H9 (cell line): ENCODE results near the gene CSRP1. TPM values are rescaled to one million over a fixed set of nuclear protein-coding genes. Genes with fewer than 3 reads are reported as not detected.
A peak's percentile ranks its signal among the peaks of the same experiment; 100 is the strongest.

Experiments
- DNase-seq: peaks from one replicate; pipeline ENCODE4 v3.0.0-alpha.2; 2017
- H2AFZ ChIP-seq: one replicate; pipeline ENCODE4 v1.6.1; 2013; ENCODE audit warnings: mild to moderate bottlenecking, low read length, control low read depth, moderate library complexity
- H2AK5ac ChIP-seq: 2 replicates; pipeline ENCODE4 v1.6.1; 2013; ENCODE audit warnings: low read length, control low read depth, mixed read lengths; ENCODE audit not compliant: insufficient read length
- H2BK120ac ChIP-seq: one replicate; pipeline ENCODE4 v1.6.1; 2013; ENCODE audit warnings: low read depth, mild to moderate bottlenecking, low read length, control low read depth, inconsistent platforms; ENCODE audit not compliant: poor library complexity, severe bottlenecking
- H2BK12ac ChIP-seq: 2 replicates; pipeline ENCODE4 v1.6.1; 2013; ENCODE audit warnings: low read length, control low read depth, mixed read lengths, low read depth; ENCODE audit not compliant: insufficient read length
- H2BK15ac ChIP-seq: 2 replicates; pipeline ENCODE4 v1.6.1; 2013; ENCODE audit warnings: low read depth, low read length, control low read depth
- H2BK20ac ChIP-seq: one replicate; pipeline ENCODE4 v1.6.1; 2013; ENCODE audit warnings: low read depth, mild to moderate bottlenecking, low read length, control low read depth, inconsistent platforms; ENCODE audit not compliant: poor library complexity, severe bottlenecking
- H2BK5ac ChIP-seq: 2 replicates; pipeline ENCODE4 v1.6.1; 2013; ENCODE audit warnings: low read length, control low read depth, mixed read lengths; ENCODE audit not compliant: insufficient read length
- H3K14ac ChIP-seq: 2 replicates; pipeline ENCODE4 v1.6.1; 2013; ENCODE audit warnings: low read length, control low read depth; ENCODE audit not compliant: insufficient read depth
- H3K18ac ChIP-seq: 2 replicates; pipeline ENCODE4 v1.6.1; 2013; ENCODE audit warnings: low read depth, mild to moderate bottlenecking, mixed read lengths, low read length, control low read depth; ENCODE audit not compliant: insufficient read length
- H3K23ac ChIP-seq: 2 replicates; pipeline ENCODE4 v1.6.1; 2013; ENCODE audit warnings: low read length, control low read depth, mixed read lengths, low read depth; ENCODE audit not compliant: insufficient read length
- H3K23me2 ChIP-seq: 2 replicates; pipeline ENCODE4 v1.6.1; 2013; ENCODE audit warnings: low read depth, mild to moderate bottlenecking, mixed read lengths, low read length, control low read depth; ENCODE audit not compliant: insufficient read length, poor library complexity, severe bottlenecking
- H3K27ac ChIP-seq: 2 replicates; pipeline ENCODE4 v1.5.1; 2013; ENCODE audit warnings: low read length, control low read depth, mixed read lengths, low read depth; ENCODE audit not compliant: insufficient read length
- H3K27me3 ChIP-seq: 2 replicates; pipeline ENCODE4 v1.6.1; 2013; ENCODE audit warnings: low read length, control low read depth, inconsistent platforms; ENCODE audit not compliant: insufficient read depth
- H3K4ac ChIP-seq: 2 replicates; pipeline ENCODE4 v1.6.1; 2013; ENCODE audit warnings: low read depth, mild to moderate bottlenecking, control low read depth, inconsistent platforms, low read length, moderate library complexity
- H3K4me1 ChIP-seq: 2 replicates; pipeline ENCODE4 v1.6.1; 2013; ENCODE audit warnings: low read length, control low read depth, inconsistent platforms; ENCODE audit not compliant: insufficient read depth
- H3K4me2 ChIP-seq: 2 replicates; pipeline ENCODE4 v1.6.1; 2013; ENCODE audit warnings: low read length, control low read depth, mixed read lengths; ENCODE audit not compliant: insufficient read length, insufficient read depth
- H3K56ac ChIP-seq: 2 replicates; pipeline ENCODE4 v1.6.1; 2013; ENCODE audit warnings: low read depth, mild to moderate bottlenecking, mixed read lengths, low read length, control low read depth; ENCODE audit not compliant: insufficient read length
- H3K79me1 ChIP-seq: 2 replicates; pipeline ENCODE4 v1.6.1; 2013; ENCODE audit warnings: low read depth, mild to moderate bottlenecking, moderate library complexity, low read length, control low read depth, inconsistent platforms; ENCODE audit not compliant: insufficient read depth, poor library complexity, severe bottlenecking
- H3K79me2 ChIP-seq: 2 replicates; pipeline ENCODE4 v1.6.1; 2013; ENCODE audit warnings: low read length, control low read depth, inconsistent platforms; ENCODE audit not compliant: insufficient read depth
- H3K9ac ChIP-seq: 2 replicates; pipeline ENCODE4 v1.6.1; 2013; ENCODE audit warnings: low read length, control low read depth, mixed read lengths; ENCODE audit not compliant: insufficient read length; ENCODE audit errors: extremely low read depth
- H3K9me3 ChIP-seq: one replicate; pipeline ENCODE4 v1.6.1; 2013; ENCODE audit warnings: low read depth, low read length, inconsistent platforms; ENCODE audit not compliant: control insufficient read depth
- H3T11ph ChIP-seq: one replicate; pipeline ENCODE4 v1.6.1; 2013; ENCODE audit warnings: mild to moderate bottlenecking, low read length, control low read depth, inconsistent platforms
- H4K20me1 ChIP-seq: one replicate; pipeline ENCODE4 v1.6.1; 2013; ENCODE audit not compliant: control insufficient read depth, insufficient read length, insufficient read depth
- H4K5ac ChIP-seq: 2 replicates; pipeline ENCODE4 v1.6.1; 2013; ENCODE audit warnings: low read depth, mild to moderate bottlenecking, mixed read lengths, low read length, control low read depth; ENCODE audit not compliant: insufficient read length
- H4K8ac ChIP-seq: replicated peaks from 2 replicates; pipeline ENCODE4 v1.6.1; 2013; ENCODE audit warnings: low read length, control low read depth, mixed read lengths, low read depth; ENCODE audit not compliant: insufficient read length
- H4K91ac ChIP-seq: 2 replicates; pipeline ENCODE4 v1.6.1; 2013; ENCODE audit warnings: low read depth, mild to moderate bottlenecking, moderate library complexity, mixed read lengths, low read length, control low read depth; ENCODE audit not compliant: insufficient read length
- H3K27ac Mint-ChIP-seq, 3 experiments: 2 replicates in 2 of 3; 3 replicates in 1 of 3; pipeline ENCODE4 v1.8.0; 2020 to 2021; ENCODE audit warnings: mixed read lengths in 3 of 3, mild to moderate bottlenecking in 1 of 3, moderate library complexity in 1 of 3
- H3K27me3 Mint-ChIP-seq: 2 replicates; pipeline ENCODE4 v1.8.0; 2021; ENCODE audit warnings: low read depth, mild to moderate bottlenecking, moderate library complexity, mixed read lengths
- H3K36me3 Mint-ChIP-seq, 3 experiments: 2 replicates in 2 of 3; 3 replicates in 1 of 3; pipeline ENCODE4 v1.8.0; 2020 to 2021; ENCODE audit warnings: low read depth in 3 of 3, mixed read lengths in 3 of 3; ENCODE audit not compliant: insufficient read depth in 1 of 3
- H3K4me1 Mint-ChIP-seq, 2 experiments: 2 replicates each; pipeline ENCODE4 v1.8.0; 2020; ENCODE audit warnings: mixed read lengths in 2 of 2
- H3K4me3 Mint-ChIP-seq, 2 experiments: 2 replicates in 1 of 2; 3 replicates in 1 of 2; pipeline ENCODE4 v1.8.0; 2020 to 2021; ENCODE audit warnings: mild to moderate bottlenecking in 2 of 2, mixed read lengths in 2 of 2, moderate library complexity in 1 of 2
- H3K9me3 Mint-ChIP-seq, 2 experiments: 2 replicates in 1 of 2; 3 replicates in 1 of 2; pipeline ENCODE4 v1.8.0; 2020; ENCODE audit warnings: mild to moderate bottlenecking in 2 of 2, mixed read lengths in 2 of 2, moderate library complexity in 1 of 2
- CTCF ChIP-seq: fragments of 200-600 bp; sonication (generic); conservative IDR thresholded peaks from 3 replicates; pipeline ENCODE4 v1.8.0; 2021; ENCODE audit warnings: antibody characterized with exemption, mild to moderate bottlenecking
- WGBS: extraction: QIAGEN DNeasy Blood & Tissue Kit; methylation state at CpG from one replicate; pipeline ENCODE4 v1.1.7; 2013; ENCODE audit warnings: missing lambda C conversion rate, low lambda C conversion rate, mixed read lengths; ENCODE audit not compliant: insufficient read length; ENCODE audit errors: extremely low coverage; 5-methylcytosine and 5-hydroxymethylcytosine counted together
- total RNA-seq: library from RNA; stranded (reverse); gene quantifications from 2 replicates; pipeline ENCODE4 v1.2.1, GENCODE V29; 2021

Gene CSRP1
- total RNA-seq, 1 experiment from 2014 or later: 0.44 TPM

GRCh38 chr1:201511396-201511940 lies 4.5 kb upstream of the CSRP1 start:
- no peak overlapping the region for H3K14ac ChIP-seq
- no peak overlapping the region for H2BK15ac ChIP-seq
- H2AK5ac ChIP-seq: no peak overlapping the region
- H2AFZ ChIP-seq: no peak overlapping the region
- H2BK20ac ChIP-seq: no peak overlapping the region
- 0 out of 7 replicates have a peak overlapping the region, but pooled peaks of 1 of the 3 experiments have one; percentile 44 for H3K27ac Mint-ChIP-seq
- no peak overlapping the region for H3K56ac ChIP-seq
- no peak for DNase-seq
- no peaks in the 10 kb centered on the region; the same call in 1 of the 2 replicates for H3K4me1 ChIP-seq
- no peak overlapping the region for H2BK12ac ChIP-seq
- H3K27ac ChIP-seq: no peak overlapping the region
- H4K5ac ChIP-seq: no peak overlapping the region
- no peaks in the 10 kb centered on the region for H3K9me3 ChIP-seq
- no peak for TF ChIP-seq CTCF
- no peak overlapping the region for H2BK120ac ChIP-seq
- H3K23ac ChIP-seq: no peak overlapping the region
- peaks cover 14 to 15% of the 10 kb centered on the region in 2 experiments for H3K4me1 Mint-ChIP-seq
- no peak overlapping the region for H3T11ph ChIP-seq
- H3K79me1 ChIP-seq: no peaks in the 10 kb centered on the region
- H3K23me2 ChIP-seq: peaks cover 7% of the 10 kb centered on the region
- H3K9ac ChIP-seq: no peak overlapping the region
- no peak overlapping the region for H3K18ac ChIP-seq
- H4K8ac ChIP-seq: no peak overlapping the region
- no peak overlapping the region for H3K4me3 Mint-ChIP-seq
- peaks cover 4% of the 10 kb centered on the region; the same call in 1 of the 2 replicates for H3K27me3 ChIP-seq
- no peaks in the 10 kb centered on the region for H3K79me2 ChIP-seq
- no peaks in the 10 kb centered on the region for H3K36me3 Mint-ChIP-seq
- H4K91ac ChIP-seq: no peak overlapping the region
- H3K27me3 Mint-ChIP-seq: peaks cover 3% of the 10 kb centered on the region; the same call in 1 of the 2 replicates
- peak overlapping the region; percentile 26 for H3K4me2 ChIP-seq
- no peak overlapping the region for H3K4ac ChIP-seq
- no peaks in the 10 kb centered on the region for H4K20me1 ChIP-seq
- H3K9me3 Mint-ChIP-seq: no peaks in the 10 kb centered on the region
- no CpG with 5 or more reads among the region's 6 CpGs for WGBS
- H2BK5ac ChIP-seq: no peak overlapping the region
